Activated T-helper 17 cell treated with anti-CD3 and anti-CD28 coated beads, Interleukin-2, amount 50 U/mL, for 72 hours (primary cell): ENCODE data around the gene DYNLT2. TPM values are rescaled to one million over a fixed set of nuclear protein-coding genes. Genes with fewer than 3 reads are reported as not detected.
"Not testable (repeated sequence)": the region's sequence is repeated elsewhere in the genome, so short reads cannot be mapped to it uniquely, and the experiment has no call there.

Source experiments
- ATAC-seq: fragments of 150-1000 bp; cut with Tn5 transposase; replicated peaks from 2 replicates; pipeline ENCODE4 v1.10.0; 2021; ENCODE audit warnings: mild to moderate bottlenecking, moderate library complexity
- H3K27ac Mint-ChIP-seq: one replicate; pipeline ENCODE4 v1.8.0; 2022; ENCODE audit warnings: mixed read lengths
- H3K27me3 Mint-ChIP-seq: one replicate; pipeline ENCODE4 v1.8.0; 2022; ENCODE audit warnings: mixed read lengths
- H3K36me3 Mint-ChIP-seq: one replicate; pipeline ENCODE4 v1.8.0; 2022; ENCODE audit warnings: low read depth, mild to moderate bottlenecking, mixed read lengths
- H3K4me1 Mint-ChIP-seq: one replicate; pipeline ENCODE4 v1.8.0; 2022; ENCODE audit warnings: mixed read lengths
- H3K4me3 Mint-ChIP-seq: one replicate; pipeline ENCODE4 v1.8.0; 2022; ENCODE audit warnings: mild to moderate bottlenecking, mixed read lengths
- H3K9me3 Mint-ChIP-seq: one replicate; pipeline ENCODE4 v1.8.0; 2022; ENCODE audit warnings: mixed read lengths
- total RNA-seq, 2 donors: library from RNA; stranded (reverse); gene quantifications; one replicate each; pipeline ENCODE4 v1.2.3, GENCODE V29; 2022

DYNLT2 gene
- total RNA-seq, 2 donors from 2014 or later: 1.6 to 3.1 TPM

GRCh38 chr6:169776379-169776778 is 25.0 kb upstream of the DYNLT2 start:
- no peak overlapping the region for H3K4me3 Mint-ChIP-seq
- H3K27ac Mint-ChIP-seq: no peak overlapping the region
- ATAC-seq: no peak
- no peaks in the 10 kb centered on the region for H3K9me3 Mint-ChIP-seq
- no peaks in the 10 kb centered on the region for H3K4me1 Mint-ChIP-seq
- no peaks in the 10 kb centered on the region for H3K27me3 Mint-ChIP-seq
- H3K36me3 Mint-ChIP-seq: peaks cover 70% of the 10 kb centered on the region

DNA sequence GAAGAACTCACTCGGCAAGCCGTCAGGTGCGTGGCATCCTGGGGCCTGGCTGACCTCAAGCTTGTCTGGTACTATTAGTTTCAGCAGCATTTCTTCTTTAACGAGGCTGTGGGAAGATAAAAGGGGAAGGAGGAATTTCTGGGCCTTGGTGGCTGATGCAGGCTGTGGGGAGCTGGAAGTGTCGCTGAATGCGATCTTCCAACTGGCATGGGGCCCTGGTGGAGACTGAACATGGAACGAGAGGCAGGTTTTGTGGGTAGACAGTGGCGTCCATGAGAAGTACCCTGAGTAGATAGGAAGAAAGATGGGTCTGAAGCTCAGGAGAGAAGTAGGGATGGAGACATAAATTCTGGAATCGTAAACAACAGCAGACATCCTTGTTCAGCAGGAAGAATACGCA is 23.9 kb upstream of the DYNLT2 start:
- H3K9me3 Mint-ChIP-seq: no peaks in the 10 kb centered on the region
- H3K4me1 Mint-ChIP-seq: no peaks in the 10 kb centered on the region
- no peak for ATAC-seq
- H3K27me3 Mint-ChIP-seq: no peaks in the 10 kb centered on the region
- no peak overlapping the region for H3K4me3 Mint-ChIP-seq
- H3K36me3 Mint-ChIP-seq: peaks cover 65% of the 10 kb centered on the region
- peak overlapping the region; percentile 12 for H3K27ac Mint-ChIP-seq

DNA sequence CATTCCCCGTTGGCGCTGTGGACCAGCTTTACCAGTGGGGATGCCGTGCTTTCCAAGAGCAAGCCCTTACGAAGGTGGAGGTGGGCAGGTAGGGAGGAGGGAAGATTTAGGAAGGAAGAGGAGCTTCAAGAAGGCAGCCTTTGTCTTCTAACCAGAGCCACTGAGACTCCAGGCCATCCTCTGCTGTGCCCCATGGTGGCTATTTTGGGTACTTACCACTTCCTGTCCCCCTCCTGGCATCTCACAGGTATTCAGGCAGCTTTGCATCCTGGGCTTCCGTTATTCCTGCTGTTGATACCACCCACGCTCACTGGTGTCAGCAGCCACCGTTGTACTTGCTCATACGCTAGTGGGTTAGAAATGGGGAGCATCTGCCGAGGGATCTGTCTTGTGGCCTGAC is 23.0 kb upstream of the DYNLT2 start:
- Mint-ChIP-seq H3K4me1 (no peaks in the 10 kb centered on the region), H3K27ac (no peak overlapping the region), H3K27me3 (no peaks in the 10 kb centered on the region), H3K4me3 (no peak overlapping the region), H3K36me3 (peaks cover 73% of the 10 kb centered on the region), H3K9me3 (no peaks in the 10 kb centered on the region)
- no peak for ATAC-seq

- no peak for ATAC-seq
- no peaks in the 10 kb centered on the region for H3K27me3 Mint-ChIP-seq
- no peaks in the 10 kb centered on the region for H3K4me1 Mint-ChIP-seq
- no peak overlapping the region for H3K4me3 Mint-ChIP-seq
- H3K9me3 Mint-ChIP-seq: no peaks in the 10 kb centered on the region
- H3K27ac Mint-ChIP-seq: no peak overlapping the region
- peaks cover 92% of the 10 kb centered on the region for H3K36me3 Mint-ChIP-seq
Measured at GRCh38 chr6:169766921-169767736, 15.8 kb upstream of the DYNLT2 start.

GRCh38 chr6:169766232-169766631 is 14.9 kb upstream of the DYNLT2 start:
- H3K27me3 Mint-ChIP-seq: no peaks in the 10 kb centered on the region
- peaks cover 93% of the 10 kb centered on the region for H3K36me3 Mint-ChIP-seq
- no peak for ATAC-seq
- H3K27ac Mint-ChIP-seq: no peak overlapping the region
- H3K9me3 Mint-ChIP-seq: no peaks in the 10 kb centered on the region
- H3K4me1 Mint-ChIP-seq: no peaks in the 10 kb centered on the region
- no peak overlapping the region for H3K4me3 Mint-ChIP-seq

- H3K36me3 Mint-ChIP-seq: peaks cover 97% of the 10 kb centered on the region
- H3K9me3 Mint-ChIP-seq, H3K4me3 Mint-ChIP-seq, ATAC-seq, H3K27ac Mint-ChIP-seq, H3K4me1 Mint-ChIP-seq, H3K27me3 Mint-ChIP-seq: not testable (repeated sequence)
Measured at GRCh38 chr6:169765789-169766188, 14.4 kb upstream of the DYNLT2 start.

GRCh38 chr6:169763881-169764280 is 12.5 kb upstream of the DYNLT2 start:
- Mint-ChIP-seq H3K4me3 (no peak overlapping the region), H3K36me3 (peaks cover 97% of the 10 kb centered on the region), H3K4me1 (no peaks in the 10 kb centered on the region), H3K9me3 (no peaks in the 10 kb centered on the region), H3K27ac (no peak overlapping the region), H3K27me3 (no peaks in the 10 kb centered on the region)
- ATAC-seq: no peak

- no peaks in the 10 kb centered on the region for H3K4me1 Mint-ChIP-seq
- no peak for ATAC-seq
Measured at GRCh38 chr6:169763308-169763707, 11.9 kb upstream of the DYNLT2 start.

DNA sequence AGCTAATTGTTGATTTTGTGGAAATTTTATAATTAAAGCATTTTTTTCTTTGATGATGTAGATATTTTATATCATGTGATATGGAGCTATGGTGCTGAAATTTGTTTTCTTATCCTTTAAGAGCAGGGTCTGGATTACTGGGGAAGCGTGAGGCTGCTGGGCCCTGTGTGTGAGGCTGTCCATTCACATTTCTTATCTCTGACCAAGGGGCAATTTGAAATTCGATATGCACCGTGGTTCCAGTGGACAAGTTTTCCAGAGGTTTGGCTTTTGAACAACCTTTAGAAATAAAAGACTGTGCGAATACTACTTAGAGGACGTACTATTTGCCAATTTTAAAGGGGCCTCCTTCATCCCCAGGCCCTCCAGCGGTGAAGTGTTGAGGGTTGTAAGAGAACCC is 3.8 kb upstream of the DYNLT2 start:
- no peak overlapping the region for H3K27ac Mint-ChIP-seq
- peaks cover 61% of the 10 kb centered on the region for H3K36me3 Mint-ChIP-seq
- no peaks in the 10 kb centered on the region for H3K9me3 Mint-ChIP-seq
- no peak overlapping the region for H3K4me3 Mint-ChIP-seq
- no peak for ATAC-seq
- H3K27me3 Mint-ChIP-seq: no peaks in the 10 kb centered on the region
- H3K4me1 Mint-ChIP-seq: peaks cover 9% of the 10 kb centered on the region

More at GRCh38 chr6:169763308-169763707, 11.9 kb upstream of the DYNLT2 start:
- Mint-ChIP-seq H3K4me3 (no peak overlapping the region), H3K36me3 (peaks cover 98% of the 10 kb centered on the region), H3K27me3 (no peaks in the 10 kb centered on the region), H3K27ac (no peak overlapping the region), H3K9me3 (no peaks in the 10 kb centered on the region)

GRCh38 chr6:169752074-169752623 is 777 bp upstream of the DYNLT2 start:
- no peak for ATAC-seq

GRCh38 chr6:169746556-169746955 is 4.8 kb downstream of the DYNLT2 start:
- no peaks in the 10 kb centered on the region for H3K9me3 Mint-ChIP-seq
- H3K36me3 Mint-ChIP-seq: peaks cover 20% of the 10 kb centered on the region
- H3K27ac Mint-ChIP-seq: no peak overlapping the region
- no peak for ATAC-seq
- H3K4me3 Mint-ChIP-seq: no peak overlapping the region
- no peaks in the 10 kb centered on the region for H3K27me3 Mint-ChIP-seq
- peaks cover 6% of the 10 kb centered on the region for H3K4me1 Mint-ChIP-seq

More at GRCh38 chr6:169752074-169752623, 777 bp upstream of the DYNLT2 start:
- Mint-ChIP-seq H3K27ac (peak overlapping the region; percentile 100), H3K9me3 (no peaks in the 10 kb centered on the region), H3K4me1 (peaks cover 14% of the 10 kb centered on the region), H3K36me3 (peaks cover 41% of the 10 kb centered on the region), H3K27me3 (no peaks in the 10 kb centered on the region), H3K4me3 (peak overlapping the region; percentile 97)

DNA sequence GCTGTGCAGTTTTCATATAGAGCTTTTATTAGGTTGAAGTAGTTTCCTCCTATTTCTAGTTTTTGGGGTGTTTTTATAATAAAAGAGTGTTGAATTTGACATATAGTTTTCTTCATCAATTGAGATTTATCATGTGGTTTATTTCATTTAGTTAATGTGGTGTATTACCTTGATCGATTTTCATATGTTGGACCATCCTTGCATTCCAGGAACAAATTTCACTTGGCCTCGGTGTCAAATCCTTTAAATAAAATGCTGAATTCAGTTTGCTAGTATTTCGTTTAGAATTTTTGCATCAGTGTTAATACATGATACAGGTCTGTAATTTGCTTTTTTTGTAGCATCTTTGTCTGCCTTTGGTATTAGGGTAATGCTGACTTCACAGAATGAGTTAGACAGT is 6.0 kb downstream of the DYNLT2 start:
- Mint-ChIP-seq H3K4me1 (peaks cover 6% of the 10 kb centered on the region), H3K36me3 (peaks cover 11% of the 10 kb centered on the region), H3K27me3 (no peaks in the 10 kb centered on the region), H3K9me3 (no peaks in the 10 kb centered on the region), H3K4me3 (no peak overlapping the region), H3K27ac (no peak overlapping the region)
- no peak for ATAC-seq

- no peak for ATAC-seq
- H3K4me1 Mint-ChIP-seq: no peaks in the 10 kb centered on the region
- H3K36me3 Mint-ChIP-seq: no peaks in the 10 kb centered on the region
- no peak overlapping the region for H3K27ac Mint-ChIP-seq
- H3K4me3 Mint-ChIP-seq: no peak overlapping the region
- no peaks in the 10 kb centered on the region for H3K9me3 Mint-ChIP-seq
- H3K27me3 Mint-ChIP-seq: peaks cover 5% of the 10 kb centered on the region
Measured at GRCh38 chr6:169741344-169741743, 10.0 kb downstream of the DYNLT2 start.

GRCh38 chr6:169738976-169739529 is 12.3 kb downstream of the DYNLT2 start:
- H3K4me3 Mint-ChIP-seq: no peak overlapping the region
- no peaks in the 10 kb centered on the region for H3K4me1 Mint-ChIP-seq
- no peaks in the 10 kb centered on the region for H3K36me3 Mint-ChIP-seq
- H3K27me3 Mint-ChIP-seq: peaks cover 5% of the 10 kb centered on the region
- no peak overlapping the region for H3K27ac Mint-ChIP-seq
- H3K9me3 Mint-ChIP-seq: no peaks in the 10 kb centered on the region
- no peak for ATAC-seq
